ENCODE measurements around the gene TANC1. TPM values are rescaled to one million over a fixed set of nuclear protein-coding genes. Genes with fewer than 3 reads are reported as not detected.
A peak's percentile ranks its signal among the peaks of the same experiment; 100 is the strongest.

TANC1 gene
- total RNA-seq, 1 donor from 2014 or later, result 56.9 TPM

DNA sequence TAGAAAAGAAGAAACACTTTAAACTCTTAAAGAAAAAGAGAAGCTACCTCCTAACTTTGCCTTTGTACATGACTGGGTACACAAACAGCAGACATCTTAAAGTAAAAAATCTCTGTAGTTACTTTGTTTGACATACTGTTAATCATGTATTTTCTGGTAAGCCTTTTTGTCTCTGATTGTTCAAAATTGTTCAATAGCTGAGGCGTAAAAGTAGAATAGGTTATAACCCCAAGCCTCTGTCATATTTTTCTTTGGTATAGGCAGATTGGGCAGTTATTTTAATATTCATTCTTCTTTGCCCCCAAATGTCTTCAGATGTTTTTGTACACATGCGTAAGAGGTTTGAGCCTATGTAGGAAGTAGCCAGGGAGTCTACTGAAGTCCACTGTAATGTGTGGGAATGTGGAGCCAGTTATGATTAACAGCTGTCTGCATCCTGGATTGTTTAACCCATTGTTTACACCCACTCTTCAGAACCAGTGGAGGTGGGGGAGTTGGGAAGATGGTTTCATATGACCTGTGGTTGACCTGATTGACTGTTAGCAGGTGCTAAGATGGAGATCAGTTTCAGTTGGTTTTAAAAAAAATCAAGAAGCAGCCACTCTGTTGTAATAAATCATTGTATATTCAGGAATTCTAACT is 150.5 kb downstream of the TANC1 start:
- Mint-ChIP-seq H3K36me3 (peaks cover 27% of the 10 kb centered on the region), H3K9me3 (peaks cover 2% of the 10 kb centered on the region), H3K4me1 (ENCODE audit: unreplicated experiment) (peaks cover 39% of the 10 kb centered on the region), H3K27me3 (no peaks in the 10 kb centered on the region), H3K4me3 (peak overlapping the region; percentile 41), H3K27ac (peak overlapping the region; percentile 86)
- TF ChIP-seq CTCF (conservative IDR thresholded peaks at IDR 0.05), result no peak
- DNase-seq (ENCODE audit: extremely low spot score, unreplicated experiment), result no peak

DNA sequence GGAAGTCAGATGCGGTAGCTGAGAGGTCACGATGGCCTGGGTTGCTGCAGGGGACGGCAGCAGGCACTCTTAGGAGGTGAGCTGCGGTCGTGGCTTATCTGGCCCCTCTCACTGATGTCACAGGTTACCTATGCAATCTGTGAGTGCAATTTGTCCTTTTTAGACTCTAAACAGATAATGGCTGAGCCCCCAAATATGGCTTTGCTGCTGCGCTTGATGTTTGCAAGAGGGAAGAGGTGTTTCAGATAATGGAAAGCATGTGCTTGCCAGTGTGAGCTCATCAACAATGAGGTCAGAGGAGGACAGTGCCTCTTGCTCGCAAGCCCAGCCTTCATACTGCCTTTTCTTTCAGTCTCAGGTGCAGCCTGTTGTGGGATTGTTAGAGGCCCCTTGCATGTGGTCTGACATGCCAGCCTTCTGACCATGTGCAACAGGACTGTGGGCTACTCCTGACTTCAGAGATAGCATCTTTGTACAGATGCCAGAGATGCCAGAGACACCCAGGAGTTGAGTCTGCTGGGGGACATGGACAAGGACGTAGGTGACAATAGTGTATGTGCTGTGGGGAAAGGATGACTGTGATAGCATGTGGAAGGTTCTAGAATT is 151.3 kb downstream of the TANC1 start:
- Mint-ChIP-seq H3K4me3 (peak overlapping the region; percentile 18), H3K9me3 (no peaks in the 10 kb centered on the region), H3K36me3 (peaks cover 29% of the 10 kb centered on the region), H3K27me3 (no peaks in the 10 kb centered on the region), H3K27ac (peak overlapping the region; percentile 86), H3K4me1 (ENCODE audit: unreplicated experiment) (peaks cover 47% of the 10 kb centered on the region)
- no peak for TF ChIP-seq CTCF (conservative IDR thresholded peaks at IDR 0.05)
- DNase-seq (ENCODE audit: extremely low spot score, unreplicated experiment), result no peak

DNA sequence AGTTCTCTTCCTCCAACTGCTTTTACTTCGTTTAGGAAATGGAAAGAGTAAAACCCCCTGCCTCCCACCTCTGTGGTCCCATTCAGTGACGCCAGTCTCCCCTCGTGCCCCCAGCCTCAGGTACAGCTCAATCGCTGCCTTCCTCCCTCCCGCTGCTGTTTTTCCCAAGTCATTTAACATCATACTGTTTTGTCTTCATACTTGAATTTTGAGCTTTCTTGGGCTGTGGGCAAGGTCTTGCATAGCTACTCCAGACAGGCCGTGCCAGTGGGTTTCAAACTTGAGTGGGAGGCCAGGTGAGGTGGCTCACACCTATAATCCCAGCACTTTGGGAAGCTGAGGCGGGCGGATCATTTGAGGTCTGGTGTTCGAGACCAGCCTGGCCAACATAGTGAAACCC is 155.3 kb downstream of the TANC1 start:
- Mint-ChIP-seq H3K9me3 (no peaks in the 10 kb centered on the region), H3K27me3 (no peaks in the 10 kb centered on the region), H3K27ac (peak overlapping the region; percentile 97), H3K4me3 (peak overlapping the region; percentile 2), H3K36me3 (peaks cover 31% of the 10 kb centered on the region), H3K4me1 (ENCODE audit: unreplicated experiment) (peaks cover 54% of the 10 kb centered on the region)
- TF ChIP-seq CTCF (conservative IDR thresholded peaks at IDR 0.05), result no peak
- DNase-seq (ENCODE audit: extremely low spot score, unreplicated experiment), result no peak

DNA sequence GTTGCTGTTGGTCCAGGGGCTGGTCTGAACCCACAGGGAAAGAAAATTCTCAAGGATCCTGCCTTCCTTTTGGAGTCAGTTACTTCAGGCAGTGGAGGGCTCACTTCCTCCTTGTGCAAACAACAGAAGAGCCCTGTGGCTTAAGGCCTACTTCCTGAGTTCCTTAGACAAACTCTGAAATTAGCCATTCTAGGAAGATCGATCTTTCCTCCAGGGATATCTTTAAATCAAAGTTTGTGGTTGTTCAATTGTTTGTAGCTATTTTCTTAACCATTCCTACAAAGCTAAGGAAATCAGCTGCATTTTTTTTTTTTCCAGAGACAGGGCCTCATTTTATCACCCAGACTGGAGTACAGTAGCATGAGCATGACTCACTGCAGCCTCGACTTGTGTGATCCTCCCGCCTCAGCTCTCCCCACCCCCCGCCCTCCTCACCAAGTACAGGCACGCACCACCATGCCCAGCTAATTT is 156.0 kb downstream of the TANC1 start:
- H3K4me3 Mint-ChIP-seq, result peak overlapping the region; percentile 72

DNA sequence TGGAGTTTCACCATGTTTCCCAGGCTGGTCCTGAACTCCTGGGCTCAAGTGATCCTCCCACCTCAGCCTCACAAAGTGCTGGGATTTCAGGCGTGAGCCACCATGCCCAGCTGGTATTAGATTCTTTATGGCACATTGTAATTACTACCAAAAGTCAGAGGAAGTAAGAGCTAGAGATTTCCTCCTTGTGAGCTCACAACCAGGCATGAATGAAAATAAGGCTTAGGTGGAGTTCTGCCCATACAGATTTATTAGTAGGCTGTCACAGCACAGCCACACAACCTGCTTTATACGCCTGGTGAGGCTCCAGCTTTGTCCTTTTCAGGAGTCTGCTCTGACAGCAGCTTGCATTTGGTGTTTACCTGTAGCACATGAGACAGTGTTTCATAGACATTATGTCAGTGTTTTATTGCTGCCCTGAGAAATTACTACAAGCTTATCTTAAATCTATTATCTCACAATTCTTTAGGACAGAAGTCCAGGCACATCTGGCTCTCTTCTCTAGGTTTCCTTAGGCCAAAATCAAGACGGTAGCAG is 156.6 kb downstream of the TANC1 start:
- Mint-ChIP-seq H3K9me3 (no peaks in the 10 kb centered on the region), H3K27ac (peak overlapping the region; percentile 97), H3K36me3 (peaks cover 34% of the 10 kb centered on the region), H3K27me3 (no peaks in the 10 kb centered on the region), H3K4me1 (ENCODE audit: unreplicated experiment) (peaks cover 50% of the 10 kb centered on the region), H3K4me3 (peak overlapping the region; percentile 72)
- DNase-seq (ENCODE audit: extremely low spot score, unreplicated experiment), result no peak
- no peak for TF ChIP-seq CTCF (conservative IDR thresholded peaks at IDR 0.05)

More for the DNA sequence above, 156.0 kb downstream of the TANC1 start:
- Mint-ChIP-seq H3K27me3 (no peaks in the 10 kb centered on the region), H3K27ac (peak overlapping the region; percentile 97), H3K9me3 (no peaks in the 10 kb centered on the region), H3K36me3 (peaks cover 35% of the 10 kb centered on the region), H3K4me1 (ENCODE audit: unreplicated experiment) (peaks cover 52% of the 10 kb centered on the region)
- no peak for DNase-seq (ENCODE audit: extremely low spot score, unreplicated experiment)
- TF ChIP-seq CTCF (conservative IDR thresholded peaks at IDR 0.05), result no peak
